Erythroblast (primary cell): ENCODE measurements around the gene ADISSP.

ENCODE experiments used
- GATA1 ChIP-seq: IDR thresholded peaks from 2 replicates; pipeline ENCODE4 v1.6.1; 2011; ENCODE audit warnings: low read depth, mild to moderate bottlenecking, control low read depth, low read length, moderate library complexity
- POLR2A ChIP-seq: IDR thresholded peaks from 2 replicates; pipeline ENCODE4 v1.6.1; 2011; ENCODE audit warnings: mild to moderate bottlenecking, low read length

DNA sequence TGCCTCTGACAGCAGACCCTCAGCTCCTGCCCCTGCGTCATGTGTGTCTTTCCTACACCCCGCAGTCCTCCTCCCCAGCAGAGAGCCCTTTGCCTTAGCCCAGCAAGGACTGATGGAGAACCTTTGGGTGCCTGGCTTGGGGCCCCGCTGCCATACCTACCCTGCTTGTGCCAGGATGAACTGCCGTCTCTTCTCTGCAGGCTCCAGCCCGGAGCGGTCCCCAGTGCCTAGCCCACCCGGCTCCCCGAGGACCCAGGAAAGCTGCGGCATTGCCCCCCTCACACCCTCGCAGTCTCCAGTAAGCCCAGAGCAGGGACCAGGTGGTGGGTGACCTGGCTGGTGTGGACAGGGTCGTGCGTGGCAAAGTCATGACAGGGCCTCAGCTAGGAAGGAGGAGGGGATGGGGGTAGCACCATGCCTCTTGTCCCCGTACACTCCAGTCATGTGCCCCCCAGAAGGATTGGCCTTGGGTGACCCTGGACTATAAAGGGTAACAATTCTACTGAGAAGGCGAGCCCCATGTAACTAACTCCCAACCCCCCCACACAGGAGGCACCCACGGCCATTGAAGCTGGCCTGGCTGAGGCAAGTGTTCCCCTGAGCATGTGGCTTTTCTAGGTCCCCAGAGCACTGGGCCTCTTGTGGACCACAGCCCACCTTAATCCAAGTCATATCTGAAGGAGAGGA lies 26.8 kb downstream of the ADISSP start:
- no peak for TF ChIP-seq POLR2A
- no peak for TF ChIP-seq GATA1
